Endothelial cell of hepatic sinusoid (primary cell): ENCODE data around the gene EIF2B4.
"Not testable (repeated sequence)": the region's sequence is repeated elsewhere in the genome, so short reads cannot be mapped to it uniquely, and the experiment has no call there.

ENCODE experiments used
- in situ Hi-C: cut with HindIII; loops from 2 replicates; pipeline ENCODE4 v1.10.0; 2017; ENCODE audit warnings: low sequenced_read_pairs

The EIF2B4 gene

GRCh38 chr2:27378096-27378808 lies 8.1 kb upstream of the EIF2B4 start:
- in situ Hi-C loops, result no loop called here

- in situ Hi-C loops, result no loop called here
These were observed 7.5 kb upstream of the EIF2B4 start for GRCh38 chr2:27377618-27378095.

GRCh38 chr2:27376866-27377617 lies 6.9 kb upstream of the EIF2B4 start:
- in situ Hi-C loops, result no loop called here

- in situ Hi-C loops, result no loop called here
These were observed 6.2 kb upstream of the EIF2B4 start for GRCh38 chr2:27376151-27376865.

GRCh38 chr2:27375513-27376099 lies 5.5 kb upstream of the EIF2B4 start:
- in situ Hi-C loops, result no loop called here

- in situ Hi-C loops, result no loop called here
These were observed 3.4 kb upstream of the EIF2B4 start for GRCh38 chr2:27373567-27373966.

- in situ Hi-C loops, result no loop called here
These were observed 2.8 kb upstream of the EIF2B4 start for GRCh38 chr2:27372937-27373336.

- in situ Hi-C loops, result no loop called here
These were observed 880 bp upstream of the EIF2B4 start for GRCh38 chr2:27370816-27371620.

- in situ Hi-C loops, result no loop called here
These were observed 590 bp downstream of the EIF2B4 start for GRCh38 chr2:27369471-27370025.

- in situ Hi-C loops, result no loop called here
These were observed 6.2 kb downstream of the EIF2B4 start for GRCh38 chr2:27363933-27364332.

GRCh38 chr2:27362678-27363420 lies 7.3 kb downstream of the EIF2B4 start:
- in situ Hi-C loops, result no loop called here

- in situ Hi-C loops, result no loop called here
These were observed 13.6 kb downstream of the EIF2B4 start, which contains the start of gene GTF3C2 for GRCh38 chr2:27356382-27357181. TSS of gene GTF3C2 (minus strand) at chr2:27356764. CDS start at chr2:27343554, 13,210 bp downstream.

GRCh38 chr2:27356056-27356381 lies 14.1 kb downstream of the EIF2B4 start:
- in situ Hi-C loops, result no loop called here

- in situ Hi-C loops, result no loop called here
These were observed 15.6 kb downstream of the EIF2B4 start for GRCh38 chr2:27354597-27354927.

- in situ Hi-C loops, result no loop called here
These were observed 16.2 kb downstream of the EIF2B4 start for GRCh38 chr2:27353762-27354596.

- in situ Hi-C loops, result not testable (repeated sequence)
These were observed 16.8 kb downstream of the EIF2B4 start for GRCh38 chr2:27353386-27353761.

GRCh38 chr2:27351802-27352598 lies 18.1 kb downstream of the EIF2B4 start:
- in situ Hi-C loops, result no loop called here
